ENCODE results near the gene CCT3.

- no peak for TF ChIP-seq CTCF (IDR thresholded peaks at IDR 0.05)
- no peak for TF ChIP-seq POLR2A (IDR thresholded peaks at IDR 0.05)
Observed at GRCh38 chr1:156356262-156356874, 18.3 kb upstream of the CCT3 start.

Data from vagina (tissue), 2 donors.